Peyer's patch (tissue), 4 donors: ENCODE results near the gene OBSL1. TPM values are rescaled to one million over a fixed set of nuclear protein-coding genes. Genes with fewer than 3 reads are reported as not detected.

Experiments
- DNase-seq, 3 donors: peaks; one replicate each; pipeline ENCODE4 v3.0.0-alpha.2; 2017 to 2019
- H3K27ac ChIP-seq, 4 donors: fragments of 200-600 bp; sonication (generic); one replicate each; pipeline ENCODE4 v1.5.1; 2016 to 2019
- H3K27me3 ChIP-seq, 2 donors: fragments of 200-600 bp; sonication (generic); one replicate each; pipeline ENCODE4 v1.5.1; 2019
- H3K36me3 ChIP-seq, 3 donors: fragments of 200-600 bp; sonication (generic); one replicate each; pipeline ENCODE4 v1.5.1; 2016 to 2019
- H3K4me1 ChIP-seq, 4 donors: fragments of 200-600 bp; sonication (generic); one replicate each; pipeline ENCODE4 v1.5.1; 2016 to 2019
- H3K4me3 ChIP-seq, 4 donors: fragments of 200-600 bp; sonication (generic); 1 replicate in 3 of 4; 2 replicates in 1 of 4; pipeline ENCODE4 v1.5.1; 2016 to 2019; ENCODE audit warnings: mild to moderate bottlenecking in 1 of 4
- H3K9me3 ChIP-seq, 4 donors: fragments of 200-600 bp; sonication (generic); one replicate each; pipeline ENCODE4 v1.5.1; 2016 to 2019; ENCODE audit warnings: mild to moderate bottlenecking in 1 of 4
- POLR2A ChIP-seq, 2 donors: fragments of 450-650 bp; IDR thresholded peaks; one replicate each; pipeline ENCODE4 v1.5.1; 2017; ENCODE audit warnings: antibody characterized with exemption in 2 of 2, mild to moderate bottlenecking in 2 of 2, moderate library complexity in 2 of 2
- total RNA-seq, 4 donors: library from RNA; depleted of rRNA; stranded (reverse); fragments of >200 nt; gene quantifications; one replicate each; pipeline ENCODE4 v1.1.0, GENCODE V29; 2016
- TF ChIP-seq, protein P1 (sequence below), 6 experiments: fragments of 450-650 bp in 4 of 6; fragments of 200-600 bp in 2 of 6; sonication (generic) in 1 of 6; IDR thresholded peaks; one replicate each; pipeline ENCODE4 v1.5.1; 2017 to 2019; ENCODE audit warnings: antibody characterized with exemption in 6 of 6, mild to moderate bottlenecking in 3 of 6, moderate library complexity in 1 of 6

Gene OBSL1
- total RNA-seq, 4 donors from 2014 or later: 7.5 to 43.7 (median 21.2) TPM

DNA sequence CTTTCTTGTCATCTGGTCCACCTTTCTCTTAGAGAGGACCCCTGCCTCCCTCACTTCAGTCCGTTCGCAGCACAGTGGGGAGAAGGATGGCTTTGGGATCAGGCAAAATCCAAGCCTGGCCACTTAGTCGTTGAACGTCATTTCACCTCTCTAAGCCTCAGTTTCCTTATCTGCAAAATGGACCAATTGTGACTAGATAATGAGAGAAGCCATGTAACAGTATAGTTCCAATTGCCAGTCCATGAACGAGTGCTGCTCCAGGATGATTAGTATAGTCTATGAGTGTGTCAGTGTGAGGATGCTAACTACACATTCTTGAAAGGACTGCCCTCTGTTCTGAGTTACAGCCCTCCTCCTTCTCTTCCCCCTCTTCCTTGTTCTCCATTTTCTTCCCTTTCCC is 1.8 kb upstream of the OBSL1 start:
- peaks cover 0 to 10% (median 0%) of the 10 kb centered on the region in 4 donors for H3K4me1 ChIP-seq
- no peak for DNase-seq
- no peak overlapping the region for H3K27ac ChIP-seq
- H3K27me3 ChIP-seq: peaks cover 0 to 4% of the 10 kb centered on the region in 2 donors
- H3K9me3 ChIP-seq: no peaks in the 10 kb centered on the region
- H3K36me3 ChIP-seq: no peaks in the 10 kb centered on the region
- TF ChIP-seq, protein P1, sequence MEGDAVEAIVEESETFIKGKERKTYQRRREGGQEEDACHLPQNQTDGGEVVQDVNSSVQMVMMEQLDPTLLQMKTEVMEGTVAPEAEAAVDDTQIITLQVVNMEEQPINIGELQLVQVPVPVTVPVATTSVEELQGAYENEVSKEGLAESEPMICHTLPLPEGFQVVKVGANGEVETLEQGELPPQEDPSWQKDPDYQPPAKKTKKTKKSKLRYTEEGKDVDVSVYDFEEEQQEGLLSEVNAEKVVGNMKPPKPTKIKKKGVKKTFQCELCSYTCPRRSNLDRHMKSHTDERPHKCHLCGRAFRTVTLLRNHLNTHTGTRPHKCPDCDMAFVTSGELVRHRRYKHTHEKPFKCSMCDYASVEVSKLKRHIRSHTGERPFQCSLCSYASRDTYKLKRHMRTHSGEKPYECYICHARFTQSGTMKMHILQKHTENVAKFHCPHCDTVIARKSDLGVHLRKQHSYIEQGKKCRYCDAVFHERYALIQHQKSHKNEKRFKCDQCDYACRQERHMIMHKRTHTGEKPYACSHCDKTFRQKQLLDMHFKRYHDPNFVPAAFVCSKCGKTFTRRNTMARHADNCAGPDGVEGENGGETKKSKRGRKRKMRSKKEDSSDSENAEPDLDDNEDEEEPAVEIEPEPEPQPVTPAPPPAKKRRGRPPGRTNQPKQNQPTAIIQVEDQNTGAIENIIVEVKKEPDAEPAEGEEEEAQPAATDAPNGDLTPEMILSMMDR (IDR thresholded peaks at IDR 0.05): no peak
- no peak for TF ChIP-seq POLR2A (IDR thresholded peaks at IDR 0.05)
- H3K4me3 ChIP-seq: no peak overlapping the region

- no peaks in the 10 kb centered on the region for H3K9me3 ChIP-seq
- H3K27me3 ChIP-seq: peaks cover 0 to 4% of the 10 kb centered on the region in 2 donors
- TF ChIP-seq, protein P1 (IDR thresholded peaks at IDR 0.05): no peak
- TF ChIP-seq POLR2A (IDR thresholded peaks at IDR 0.05): no peak
- no peaks in the 10 kb centered on the region for H3K36me3 ChIP-seq
- peak within 1 kb of the TSS; percentile 22 to 76 (median 70) for H3K27ac ChIP-seq
- H3K4me1 ChIP-seq: peaks cover 0 to 10% (median 0%) of the 10 kb centered on the region in 4 donors
- peak within 1 kb of the TSS; percentile 37 to 66 (median 60) for H3K4me3 ChIP-seq
- DNase-seq: no peak
These were observed 1.1 kb upstream of the OBSL1 start, which contains the start of gene INHA for GRCh38 chr2:219572237-219573001. INHA (plus strand) TSS chr2:219572310; CDS start chr2:219572375, 65 bp downstream.

DNA sequence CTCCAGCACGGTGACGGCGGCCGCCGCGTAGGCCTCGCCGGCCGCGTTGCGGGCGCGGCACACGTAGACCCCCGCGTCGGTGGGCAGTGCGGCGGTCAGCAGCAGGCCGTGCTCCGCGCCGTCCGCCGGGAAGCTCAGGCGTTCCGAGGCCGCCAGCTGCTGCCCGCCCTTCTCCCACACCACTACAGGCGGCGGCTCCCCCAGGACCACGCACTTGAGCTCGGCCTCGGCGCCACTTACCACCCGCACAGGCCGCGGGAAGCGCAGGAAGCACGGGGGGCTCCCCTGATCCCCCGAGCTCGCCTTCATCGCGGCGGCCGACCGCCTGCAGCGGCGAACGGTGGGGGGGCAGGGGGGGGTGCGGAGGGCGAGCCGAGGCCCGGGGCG is 422 bp downstream of the OBSL1 start:
- Histone ChIP-seq H3K4me3 (peak overlapping the region; percentile 37 to 66 (median 60)), H3K36me3 (no peaks in the 10 kb centered on the region), H3K27ac (peak overlapping the region; percentile 22 to 76 (median 70)), H3K27me3 (peaks cover 0 to 4% of the 10 kb centered on the region in 2 donors), H3K4me1 (peaks cover 0 to 10% (median 0%) of the 10 kb centered on the region in 4 donors), H3K9me3 (no peaks in the 10 kb centered on the region)
- TF ChIP-seq, protein P1 (IDR thresholded peaks at IDR 0.05): no peak
- no peak for TF ChIP-seq POLR2A (IDR thresholded peaks at IDR 0.05)
- DNase-seq: no peak

GRCh38 chr2:219570194-219570923 is 980 bp downstream of the OBSL1 start:
- no peaks in the 10 kb centered on the region for H3K9me3 ChIP-seq
- no peaks in the 10 kb centered on the region for H3K36me3 ChIP-seq
- H3K4me3 ChIP-seq: peak overlapping the region; percentile 37 to 66 (median 60)
- peak overlapping the region; percentile 22 to 76 (median 70) for H3K27ac ChIP-seq
- H3K4me1 ChIP-seq: peaks cover 0 to 10% (median 0%) of the 10 kb centered on the region in 4 donors
- H3K27me3 ChIP-seq: peaks cover 0 to 4% of the 10 kb centered on the region in 2 donors
- no peak for TF ChIP-seq POLR2A (IDR thresholded peaks at IDR 0.05)
- TF ChIP-seq, protein P1 (IDR thresholded peaks at IDR 0.05): no peak
- DNase-seq: no peak

DNA sequence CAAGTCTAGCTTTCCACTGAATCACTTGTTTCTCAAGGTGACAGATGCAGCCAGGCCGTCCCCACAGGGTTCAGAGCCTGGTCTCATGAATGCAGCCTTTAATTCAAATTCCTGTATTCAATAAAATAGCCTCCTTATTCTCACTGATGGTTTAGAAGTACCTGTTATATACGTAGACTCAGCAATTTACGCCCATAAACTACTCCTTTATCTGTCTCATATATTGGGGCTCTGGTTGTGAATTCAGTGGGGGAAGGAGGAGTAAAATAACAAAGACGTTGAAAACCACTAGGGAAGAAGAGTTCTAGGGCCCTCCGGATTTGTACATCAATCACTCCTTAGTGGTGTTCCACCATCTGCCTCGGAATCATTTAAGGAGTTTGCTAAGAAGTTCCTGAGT is 1.7 kb downstream of the OBSL1 start:
- H3K4me3 ChIP-seq: no peak overlapping the region

More for the DNA sequence above, 1.7 kb downstream of the OBSL1 start:
- no peak overlapping the region for H3K27ac ChIP-seq
- TF ChIP-seq, protein P1 (IDR thresholded peaks at IDR 0.05): no peak
- TF ChIP-seq POLR2A (IDR thresholded peaks at IDR 0.05): no peak
- no peak for DNase-seq
- peaks cover 0 to 4% of the 10 kb centered on the region in 2 donors for H3K27me3 ChIP-seq
- H3K9me3 ChIP-seq: no peaks in the 10 kb centered on the region
- peaks cover 0 to 10% (median 0%) of the 10 kb centered on the region in 4 donors for H3K4me1 ChIP-seq
- no peaks in the 10 kb centered on the region for H3K36me3 ChIP-seq
